Subcutaneous abdominal adipose tissue (tissue), 5 donors: ENCODE data around the gene TUFT1.

Source experiments
- H3K27ac ChIP-seq: one replicate; pipeline ENCODE4 v1.7.0; 2013; ENCODE audit warnings: low read depth, mild to moderate bottlenecking, inconsistent platforms, low read length, moderate library complexity
- H3K27me3 ChIP-seq, 5 donors: one replicate each; pipeline ENCODE4 v1.7.0; 2013; ENCODE audit warnings: low read length in 5 of 5, inconsistent platforms in 1 of 5; ENCODE audit not compliant: control insufficient read depth in 5 of 5, insufficient read depth in 4 of 5
- H3K36me3 ChIP-seq, 5 donors: one replicate each; pipeline ENCODE4 v1.7.0; 2013; ENCODE audit warnings: low read length in 5 of 5; ENCODE audit not compliant: control insufficient read depth in 5 of 5, insufficient read depth in 5 of 5
- H3K4me1 ChIP-seq, 5 donors: one replicate each; pipeline ENCODE4 v1.7.0; 2013; ENCODE audit warnings: low read length in 5 of 5, mild to moderate bottlenecking in 3 of 5, moderate library complexity in 1 of 5; ENCODE audit not compliant: control insufficient read depth in 5 of 5, insufficient read depth in 5 of 5
- H3K4me3 ChIP-seq, 5 donors: one replicate each; pipeline ENCODE4 v1.7.0; 2013; ENCODE audit warnings: low read length in 5 of 5, low read depth in 1 of 5
- H3K9ac ChIP-seq, 5 donors: one replicate each; pipeline ENCODE4 v1.7.0; 2013; ENCODE audit warnings: low read length in 5 of 5, mild to moderate bottlenecking in 4 of 5, moderate library complexity in 3 of 5
- H3K9me3 ChIP-seq, 5 donors: one replicate each; pipeline ENCODE4 v1.7.0; 2013; ENCODE audit warnings: low read length in 5 of 5; ENCODE audit not compliant: control insufficient read depth in 5 of 5
- donor health status: healthy.
- donor health status: healthy.
- donor health status: healthy.
- donor health status: healthy.
- donor health status: healthy.

Gene TUFT1

DNA sequence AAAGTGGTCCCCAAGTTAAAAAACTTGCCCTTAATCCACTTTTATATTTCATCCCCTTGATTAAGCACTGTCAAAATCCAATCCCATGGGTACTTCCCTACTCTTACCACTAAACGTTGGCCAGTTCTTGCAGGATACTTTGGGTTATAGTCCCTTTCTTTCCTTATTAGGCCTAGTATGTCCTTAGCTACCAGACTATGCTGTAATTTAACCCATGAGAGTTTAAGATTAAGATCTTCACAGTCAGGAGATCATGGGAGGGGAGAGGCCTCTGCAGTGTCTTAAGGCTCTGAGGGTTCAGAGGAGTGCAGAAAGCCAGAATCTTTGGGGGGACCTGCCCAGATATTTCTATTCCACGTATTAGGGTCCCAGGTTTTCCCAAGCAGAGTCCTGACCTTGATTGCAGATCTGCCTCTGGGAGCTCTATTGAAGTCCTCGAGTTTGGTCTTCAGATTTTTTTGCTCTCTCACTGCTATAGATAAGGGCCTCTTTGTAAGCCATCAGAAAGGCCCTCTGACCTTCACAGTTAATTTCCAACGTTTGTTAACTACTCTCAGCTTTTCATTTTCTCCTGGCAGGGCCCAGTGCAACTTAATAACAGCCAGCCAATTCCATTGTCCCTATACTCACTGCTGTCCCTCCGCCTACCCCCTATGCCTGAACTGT is 37.9 kb upstream of the TUFT1 start:
- H3K4me1 ChIP-seq, result no peaks in the 10 kb centered on the region
- no peak overlapping the region for H3K27ac ChIP-seq
- no peaks in the 10 kb centered on the region for H3K36me3 ChIP-seq
- H3K9me3 ChIP-seq, result no peaks in the 10 kb centered on the region
- H3K9ac ChIP-seq, result no peak overlapping the region
- no peak overlapping the region for H3K4me3 ChIP-seq
- H3K27me3 ChIP-seq, result peaks cover 0 to 3% (median 0%) of the 10 kb centered on the region in 5 donors

DNA sequence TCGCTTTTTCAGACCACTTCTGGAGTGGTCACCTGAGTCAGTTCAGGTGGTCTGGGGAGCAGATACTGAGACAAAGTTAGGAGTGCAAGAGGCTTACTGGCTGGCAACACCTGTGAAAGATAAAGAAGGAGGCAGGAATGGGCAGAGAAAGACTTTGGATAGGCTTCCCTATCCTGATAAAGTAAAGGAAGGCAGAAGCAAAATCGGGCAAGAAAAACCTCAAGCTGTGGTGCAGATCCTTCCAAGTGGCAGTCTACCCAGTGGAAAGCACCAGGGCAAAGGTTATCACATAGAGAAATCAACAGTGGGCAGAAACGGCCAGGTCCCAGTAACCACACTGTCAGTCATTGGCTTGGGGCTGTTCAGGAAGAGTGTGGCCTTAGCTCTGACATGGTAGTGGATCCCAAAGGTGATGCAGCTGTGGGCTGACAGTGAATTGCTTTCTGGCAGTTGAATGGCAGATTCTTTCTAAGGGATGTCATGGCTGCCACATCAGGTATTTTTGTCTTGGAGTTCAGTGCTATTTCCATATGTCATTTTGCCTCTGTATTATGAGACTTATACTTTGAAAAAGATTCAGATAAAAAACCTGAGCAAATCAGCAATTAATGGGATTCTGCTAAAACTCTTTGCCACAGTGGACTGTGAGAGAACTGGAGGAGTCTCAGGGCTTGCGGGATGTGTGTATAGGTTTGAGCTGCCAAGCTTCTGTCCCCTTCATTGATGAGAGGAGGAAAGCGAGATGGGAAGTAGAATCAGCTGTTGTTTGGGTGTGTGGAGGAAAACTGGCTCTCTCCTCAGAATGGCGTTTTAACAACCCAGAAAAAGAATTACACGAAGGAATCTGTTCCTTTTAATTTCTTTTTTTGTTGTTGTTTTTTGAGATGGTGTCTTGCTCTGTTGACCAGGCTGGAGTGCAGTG is 37.0 kb upstream of the TUFT1 start:
- Histone ChIP-seq H3K4me3 (no peak overlapping the region), H3K9ac (no peak overlapping the region), H3K27me3 (peaks cover 0 to 3% (median 0%) of the 10 kb centered on the region in 5 donors), H3K9me3 (no peaks in the 10 kb centered on the region), H3K27ac (no peak overlapping the region), H3K4me1 (no peaks in the 10 kb centered on the region), H3K36me3 (no peaks in the 10 kb centered on the region)

DNA sequence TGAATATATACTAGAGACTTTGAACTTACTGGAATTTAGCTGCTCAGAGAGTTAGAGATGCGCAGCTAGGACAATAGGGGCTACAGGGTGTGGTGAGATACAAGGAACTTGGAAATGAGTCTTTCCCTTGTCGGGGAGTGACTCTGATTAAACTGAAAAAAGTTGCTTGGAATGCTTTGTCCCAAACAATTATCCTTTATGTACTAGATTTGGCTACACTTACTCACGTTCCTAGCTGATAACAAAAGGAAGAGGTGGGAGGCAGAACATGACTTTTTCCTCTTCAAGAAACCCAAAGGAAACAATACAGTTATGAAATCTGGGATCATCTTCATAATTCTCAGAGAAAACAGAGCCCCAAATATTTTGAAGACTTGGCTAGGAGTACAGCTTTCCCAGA is 35.9 kb upstream of the TUFT1 start:
- Histone ChIP-seq H3K9me3 (no peaks in the 10 kb centered on the region), H3K27ac (no peak overlapping the region), H3K36me3 (no peaks in the 10 kb centered on the region), H3K4me3 (no peak overlapping the region), H3K27me3 (peaks cover 0 to 3% (median 0%) of the 10 kb centered on the region in 5 donors), H3K4me1 (no peaks in the 10 kb centered on the region), H3K9ac (no peak overlapping the region)

DNA sequence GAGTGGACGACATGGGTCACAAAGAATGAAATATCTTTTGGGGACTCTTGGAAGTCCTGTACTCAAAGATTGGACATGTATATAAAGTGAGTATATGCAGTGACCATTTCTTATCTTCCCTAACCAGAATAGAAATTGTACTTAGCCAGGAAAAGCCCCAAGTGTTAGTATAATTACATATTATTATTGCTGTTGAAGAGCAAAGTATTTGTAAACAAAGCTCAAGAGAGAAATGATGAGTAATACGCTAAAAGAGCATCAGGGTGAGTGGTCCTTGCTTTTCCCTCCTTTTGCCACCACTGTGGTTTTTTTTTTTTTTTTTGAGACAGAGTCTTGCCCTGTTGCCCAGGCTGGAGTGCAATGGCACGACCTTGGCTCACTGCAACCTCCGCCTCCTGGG is 35.4 kb upstream of the TUFT1 start:
- Histone ChIP-seq H3K9ac (no peak overlapping the region), H3K27me3 (peaks cover 0 to 3% (median 0%) of the 10 kb centered on the region in 5 donors), H3K27ac (no peak overlapping the region), H3K9me3 (no peaks in the 10 kb centered on the region), H3K4me1 (no peaks in the 10 kb centered on the region), H3K36me3 (no peaks in the 10 kb centered on the region), H3K4me3 (no peak overlapping the region)

DNA sequence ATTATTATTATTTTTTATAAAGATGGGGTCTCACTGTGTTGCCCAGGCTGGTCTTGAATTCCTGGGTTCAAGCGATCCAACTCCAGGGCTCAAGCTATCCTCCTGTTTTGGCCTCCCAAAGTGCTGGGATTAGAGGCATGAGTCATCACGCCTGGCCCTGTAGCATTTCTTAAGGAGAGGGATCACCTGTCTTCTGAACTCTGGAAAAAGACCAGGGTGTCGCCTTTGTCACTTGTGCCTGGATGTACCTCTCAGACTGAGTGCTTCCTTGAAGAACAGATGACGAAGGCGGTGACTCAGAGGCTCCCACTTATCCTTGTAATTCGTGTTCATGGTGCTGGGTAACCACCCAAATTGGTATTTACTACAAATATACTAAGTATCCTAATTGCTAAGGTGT is 31.3 kb upstream of the TUFT1 start:
- no peak overlapping the region for H3K9ac ChIP-seq
- peaks cover 14 to 25% (median 21%) of the 10 kb centered on the region in 5 donors for H3K27me3 ChIP-seq
- H3K36me3 ChIP-seq, result no peaks in the 10 kb centered on the region
- H3K4me1 ChIP-seq, result peaks cover 2 to 21% (median 16%) of the 10 kb centered on the region in 5 donors
- H3K9me3 ChIP-seq, result no peaks in the 10 kb centered on the region
- H3K4me3 ChIP-seq, result no peak overlapping the region
- H3K27ac ChIP-seq, result no peak overlapping the region

DNA sequence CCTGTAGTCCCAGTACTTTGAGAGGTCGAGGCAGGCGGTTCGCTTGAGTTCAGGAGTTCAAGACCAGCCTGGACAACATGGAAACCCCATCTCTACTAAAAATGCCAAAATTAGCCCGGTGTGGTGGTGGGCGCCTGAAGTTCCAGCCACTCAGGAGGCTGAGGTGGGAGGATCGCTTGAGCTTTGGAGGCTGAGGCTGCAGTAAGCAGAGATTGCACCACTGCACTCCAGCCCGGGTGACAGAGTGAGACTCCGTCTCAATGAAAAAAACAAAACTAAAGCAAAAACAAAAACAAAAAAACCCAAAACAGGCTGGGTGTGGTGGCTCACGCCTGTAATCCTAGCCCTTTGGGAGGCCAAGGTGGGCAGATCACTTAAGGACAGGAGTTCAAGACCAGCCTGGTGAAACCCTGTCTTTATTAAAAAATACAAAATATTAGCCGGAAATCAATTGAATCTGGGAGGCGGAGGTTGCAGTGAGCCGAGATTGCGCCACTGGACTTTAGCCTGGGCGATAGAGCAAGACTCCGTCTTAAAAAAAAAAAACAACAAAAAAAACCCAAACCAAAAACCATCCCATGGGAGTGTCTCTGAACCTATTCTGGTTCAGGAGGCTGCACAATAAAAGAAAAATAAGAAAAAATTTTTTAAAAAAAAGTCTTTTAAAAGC is 30.6 kb upstream of the TUFT1 start:
- Histone ChIP-seq H3K9ac (no peak overlapping the region), H3K4me3 (no peak overlapping the region), H3K27ac (no peak overlapping the region), H3K27me3 (peaks cover 17 to 31% (median 27%) of the 10 kb centered on the region in 5 donors), H3K4me1 (peaks cover 2 to 21% (median 16%) of the 10 kb centered on the region in 5 donors), H3K9me3 (no peaks in the 10 kb centered on the region), H3K36me3 (no peaks in the 10 kb centered on the region)

DNA sequence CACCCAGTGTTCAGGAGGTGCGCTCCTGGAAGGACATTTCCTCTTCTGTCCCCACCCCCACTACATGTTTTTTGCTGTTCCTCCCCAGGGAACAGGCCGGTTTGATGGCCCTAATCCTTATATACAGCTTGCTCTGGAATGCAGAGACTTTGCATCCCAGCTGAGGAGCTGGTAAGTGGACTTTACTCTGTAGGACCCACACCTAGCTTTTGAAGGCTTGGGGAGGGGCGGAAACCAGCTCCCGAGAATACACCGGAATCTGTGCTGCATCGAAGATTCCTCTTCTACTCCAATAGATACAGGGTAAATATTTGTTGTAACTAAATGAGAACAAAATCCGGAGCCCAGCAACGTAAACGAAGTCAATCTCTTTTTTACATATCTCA is 30.1 kb upstream of the TUFT1 start:
- no peak overlapping the region for H3K27ac ChIP-seq
- H3K9me3 ChIP-seq, result no peaks in the 10 kb centered on the region
- no peak overlapping the region for H3K4me3 ChIP-seq
- peaks cover 2 to 21% (median 16%) of the 10 kb centered on the region in 5 donors for H3K4me1 ChIP-seq
- H3K27me3 ChIP-seq, result peaks cover 17 to 34% (median 27%) of the 10 kb centered on the region in 5 donors
- no peak overlapping the region for H3K9ac ChIP-seq
- no peaks in the 10 kb centered on the region for H3K36me3 ChIP-seq

DNA sequence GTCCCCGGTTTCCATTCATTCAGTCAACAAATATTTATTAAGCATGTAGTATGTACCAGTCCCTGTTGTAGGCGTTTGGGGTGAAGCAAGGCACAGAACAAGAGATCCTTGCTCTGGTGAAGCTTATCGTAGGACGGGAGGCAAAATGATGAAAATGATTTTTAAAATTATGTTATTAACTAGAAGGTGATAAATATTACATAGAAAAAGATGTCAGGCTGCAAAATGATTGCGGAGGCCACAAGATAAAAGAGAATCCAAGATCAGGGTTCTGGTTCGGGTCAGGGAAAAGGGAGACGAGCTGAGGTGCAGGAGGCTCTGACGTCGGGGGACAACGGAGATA is 29.5 kb upstream of the TUFT1 start:
- Histone ChIP-seq H3K27me3 (peaks cover 17 to 34% (median 29%) of the 10 kb centered on the region in 5 donors), H3K4me3 (peak overlapping the region; percentile 62 to 72 (median 66)), H3K9me3 (no peaks in the 10 kb centered on the region), H3K27ac (no peak overlapping the region), H3K9ac (peak overlapping the region in 1 of 5 donors; percentile 25), H3K4me1 (peaks cover 2 to 21% (median 16%) of the 10 kb centered on the region in 5 donors), H3K36me3 (no peaks in the 10 kb centered on the region)

DNA sequence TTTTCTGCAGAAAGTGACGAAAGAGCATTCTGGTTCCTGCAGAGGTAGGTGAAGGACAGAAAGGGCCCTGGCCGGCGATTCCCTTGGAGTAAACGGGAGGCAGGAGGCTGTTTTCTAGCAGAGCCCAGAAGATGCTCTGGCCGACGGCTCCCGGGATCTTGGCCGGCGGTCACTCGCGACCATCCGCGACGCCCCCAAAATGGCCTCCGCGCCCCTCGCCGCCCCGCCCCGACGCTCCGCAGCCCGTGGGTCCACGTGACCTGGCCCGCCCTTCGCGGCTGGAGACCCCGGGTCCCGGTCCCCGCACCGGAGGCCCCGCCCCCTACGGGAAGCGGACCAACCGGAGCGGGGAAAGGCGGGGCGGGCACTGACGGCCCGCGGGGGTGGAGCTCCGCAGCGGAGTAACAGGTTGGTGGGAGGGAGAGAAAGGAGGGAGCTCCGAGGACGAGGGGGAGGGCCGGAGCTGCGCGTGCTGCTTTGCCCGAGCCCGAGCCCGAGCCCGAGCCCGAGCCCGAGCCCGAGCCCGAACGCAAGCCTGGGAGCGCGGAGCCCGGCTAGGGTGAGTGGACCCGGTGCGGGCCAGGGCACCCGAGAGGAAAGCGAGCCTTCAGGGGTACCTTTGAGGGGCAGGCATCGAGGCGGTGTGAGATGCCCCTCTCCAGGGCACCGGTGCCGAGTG is 29.0 kb upstream of the TUFT1 start, which contains the start of gene CGN:
Gene CGN, plus strand, starts transcription at position 431 of the 679 bp plus-strand sequence. CDS start 7,133 bp downstream, outside the sequence.
- peak within 1 kb of the TSS in 3 of 5 donors; percentile 52 to 56 (median 56) for H3K9ac ChIP-seq
- H3K36me3 ChIP-seq, result no peaks in the 10 kb centered on the region
- peak within 1 kb of the TSS; percentile 62 to 72 (median 66) for H3K4me3 ChIP-seq
- H3K9me3 ChIP-seq, result no peaks in the 10 kb centered on the region
- H3K27me3 ChIP-seq, result peaks cover 17 to 37% (median 32%) of the 10 kb centered on the region in 5 donors
- peaks cover 2 to 21% (median 16%) of the 10 kb centered on the region in 5 donors for H3K4me1 ChIP-seq
- no peak within 1 kb of the TSS for H3K27ac ChIP-seq
